IMR-90 (cell line): ENCODE results near the gene BCAS3. TPM values are rescaled to one million over a fixed set of nuclear protein-coding genes. Genes with fewer than 3 reads are reported as not detected.

ENCODE experiments used
- ATAC-seq: fragments of 200-7000 bp; cut with Tn5 transposase; 2 replicates; pipeline ENCODE4 v1.9.1; 2020; ENCODE audit warnings: low read depth, mild to moderate bottlenecking, moderate library complexity
- BruUV-seq: library from RNA; stranded (reverse); fragments of 400-500 nt; replicated peaks from 2 replicates; lab custom pipeline; 2021; lab: Mats Ljungman, UMichigan
- CTCF ChIA-PET: fragments of 300-600 bp; formaldehyde crosslinking; extraction: SDS; loops from one replicate; lab custom pipeline; 2021; ENCODE audit warnings: antibody characterized with exemption; lab: Yijun Ruan, JAX
- POLR2A ChIA-PET: fragments of 300-600 bp; sonication (Branson Sonifier 250); formaldehyde crosslinking; loops from one replicate; lab custom pipeline; 2022; ENCODE audit warnings: antibody characterized with exemption; ENCODE audit not compliant: unreplicated experiment; lab: Charles Lee
- DNase-seq: peaks from one replicate; pipeline ENCODE4 v3.0.0; 2013
- H2AFZ ChIP-seq: replicated peaks from 2 replicates; pipeline ENCODE3; 2013; ENCODE audit warnings: low read length, mild to moderate bottlenecking; ENCODE audit not compliant: poor library complexity
- H2AK5ac ChIP-seq: 2 replicates; pipeline ENCODE4 v1.6.1; 2013; ENCODE audit warnings: low read depth, low read length, inconsistent platforms
- H2AK9ac ChIP-seq: replicated peaks from 2 replicates; pipeline ENCODE3; 2013; ENCODE audit warnings: mild to moderate bottlenecking, low read depth, low read length, moderate library complexity; ENCODE audit not compliant: poor library complexity
- H2BK120ac ChIP-seq: 2 replicates; pipeline ENCODE4 v1.6.1; 2013; ENCODE audit warnings: low read depth, low read length, inconsistent platforms
- H2BK15ac ChIP-seq: 3 replicates; pipeline ENCODE4 v1.6.1; 2013; ENCODE audit warnings: low read depth, low read length, inconsistent platforms
- H2BK20ac ChIP-seq: 2 replicates; pipeline ENCODE4 v1.6.1; 2013; ENCODE audit warnings: low read depth, mild to moderate bottlenecking, inconsistent platforms, low read length, moderate library complexity
- H2BK5ac ChIP-seq: 2 replicates; pipeline ENCODE4 v1.6.1; 2013; ENCODE audit warnings: mild to moderate bottlenecking, low read depth, low read length, inconsistent platforms; ENCODE audit not compliant: poor library complexity, severe bottlenecking
- H3K14ac ChIP-seq: replicated peaks from 2 replicates; pipeline ENCODE4 v1.6.1; 2013; ENCODE audit warnings: low read depth, low read length, inconsistent platforms
- H3K18ac ChIP-seq: 2 replicates; pipeline ENCODE4 v1.6.1; 2013; ENCODE audit warnings: low read depth, low read length, control low read depth
- H3K23ac ChIP-seq: 2 replicates; pipeline ENCODE4 v1.6.1; 2013; ENCODE audit warnings: low read depth, low read length, inconsistent platforms
- H3K27ac ChIP-seq: 2 replicates; pipeline ENCODE4 v1.5.1; 2013; ENCODE audit warnings: mild to moderate bottlenecking, control low read depth, low read length; ENCODE audit not compliant: insufficient read depth
- H3K27me3 ChIP-seq: 2 replicates; pipeline ENCODE4 v1.6.1; 2013; ENCODE audit warnings: low read length; ENCODE audit not compliant: control insufficient read depth, insufficient read depth
- H3K36me3 ChIP-seq: 2 replicates; pipeline ENCODE4 v1.6.1; 2013; ENCODE audit warnings: low read length, mixed read lengths; ENCODE audit not compliant: control insufficient read depth, insufficient read depth
- H3K4ac ChIP-seq: 2 replicates; pipeline ENCODE4 v1.6.1; 2013; ENCODE audit warnings: low read depth, low read length, inconsistent platforms
- H3K4me1 ChIP-seq: 2 replicates; pipeline ENCODE4 v1.6.1; 2013; ENCODE audit warnings: low read length, mixed read lengths; ENCODE audit not compliant: control insufficient read depth, insufficient read depth
- H3K4me2 ChIP-seq: 2 replicates; pipeline ENCODE4 v1.6.1; 2013; ENCODE audit warnings: low read depth, mild to moderate bottlenecking, control low read depth, low read length, moderate library complexity
- H3K4me3 ChIP-seq: 2 replicates; pipeline ENCODE4 v1.5.1; 2013; ENCODE audit warnings: low read depth, mild to moderate bottlenecking, control low read depth, low read length, moderate library complexity; ENCODE audit not compliant: insufficient read depth
- H3K56ac ChIP-seq: 2 replicates; pipeline ENCODE4 v1.6.1; 2013; ENCODE audit warnings: low read length, inconsistent platforms; ENCODE audit not compliant: insufficient read depth; ENCODE audit errors: extremely low read depth
- H3K79me1 ChIP-seq, 2 experiments: 2 replicates each; pipeline ENCODE4 v1.6.1; 2013; ENCODE audit warnings: low read length in 2 of 2, inconsistent platforms in 1 of 2, low read depth in 1 of 2
- H3K9ac ChIP-seq: 2 replicates; pipeline ENCODE4 v1.6.1; 2013; ENCODE audit warnings: low read depth, low read length, control low read depth
- H3K9me1 ChIP-seq: 2 replicates; pipeline ENCODE4 v1.6.1; 2013; ENCODE audit warnings: low read length, inconsistent platforms; ENCODE audit not compliant: insufficient read depth
- H3K9me3 ChIP-seq: 2 replicates; pipeline ENCODE4 v1.6.1; 2013; ENCODE audit warnings: low read length; ENCODE audit not compliant: control insufficient read depth, insufficient read depth
- H4K20me1 ChIP-seq: 2 replicates; pipeline ENCODE4 v1.6.1; 2013; ENCODE audit warnings: low read length, inconsistent platforms; ENCODE audit not compliant: insufficient read depth
- H4K5ac ChIP-seq: 2 replicates; pipeline ENCODE4 v1.6.1; 2013; ENCODE audit warnings: mild to moderate bottlenecking, low read depth, low read length, control low read depth
- H4K8ac ChIP-seq, 2 experiments: 2 replicates each; pipeline ENCODE4 v1.6.1; 2013; ENCODE audit warnings: low read depth in 2 of 2, low read length in 2 of 2, control low read depth in 1 of 2, inconsistent platforms in 1 of 2
- H4K91ac ChIP-seq: 2 replicates; pipeline ENCODE4 v1.6.1; 2013; ENCODE audit warnings: low read depth, low read length, inconsistent platforms; ENCODE audit not compliant: insufficient read depth
- BHLHE40 ChIP-seq: fragments of 150-350 bp; IDR thresholded peaks from 2 replicates; pipeline ENCODE4 v1.6.1; 2016; ENCODE audit warnings: mild to moderate bottlenecking, low read depth, low read length
- CEBPB ChIP-seq: IDR thresholded peaks from 2 replicates; pipeline ENCODE4 v1.6.1; 2012; ENCODE audit warnings: low read depth, low read length, improper control_type of control experiment
- CHD1 ChIP-seq: IDR thresholded peaks from 2 replicates; pipeline ENCODE4 v1.6.1; 2012; ENCODE audit warnings: low read depth, low read length, improper control_type of control experiment
- CTCF ChIP-seq: conservative IDR thresholded peaks from 2 replicates; pipeline ENCODE4 v1.5.1; 2012; ENCODE audit warnings: mild to moderate bottlenecking, low read depth, low read length, improper control_type of control experiment
- ELK1 ChIP-seq: fragments of 150-350 bp; IDR thresholded peaks from 2 replicates; pipeline ENCODE4 v1.6.1; 2016; ENCODE audit warnings: low read depth, mild to moderate bottlenecking, low read length, moderate library complexity, borderline replicate concordance
- FOS ChIP-seq: fragments of 150-350 bp; IDR thresholded peaks from 2 replicates; pipeline ENCODE4 v1.6.1; 2016; ENCODE audit warnings: low read depth, low read length
- MAFK ChIP-seq: IDR thresholded peaks from 2 replicates; pipeline ENCODE4 v1.6.1; 2012; ENCODE audit warnings: low read depth, low read length, improper control_type of control experiment
- MAZ ChIP-seq: IDR thresholded peaks from 2 replicates; pipeline ENCODE4 v1.6.1; 2012; ENCODE audit warnings: low read depth, mild to moderate bottlenecking, low read length, improper control_type of control experiment, moderate library complexity, borderline replicate concordance
- MXI1 ChIP-seq: IDR thresholded peaks from 2 replicates; pipeline ENCODE4 v1.6.1; 2012; ENCODE audit warnings: low read depth, mild to moderate bottlenecking, low read length, moderate library complexity, borderline replicate concordance
- NFE2L2 ChIP-seq: fragments of 150-350 bp; IDR thresholded peaks from 2 replicates; pipeline ENCODE4 v1.6.1; 2016; ENCODE audit warnings: low read depth, mild to moderate bottlenecking, low read length
- POLR2A ChIP-seq: IDR thresholded peaks from 2 replicates; pipeline ENCODE4 v1.6.1; 2012; ENCODE audit warnings: mild to moderate bottlenecking, low read depth, low read length
- RCOR1 ChIP-seq: IDR thresholded peaks from 2 replicates; pipeline ENCODE4 v1.6.1; 2012; ENCODE audit warnings: mild to moderate bottlenecking, low read length, improper control_type of control experiment; ENCODE audit not compliant: insufficient replicate concordance
- RFX5 ChIP-seq: IDR thresholded peaks from 2 replicates; pipeline ENCODE4 v1.8.0; 2012; ENCODE audit warnings: low read depth, mild to moderate bottlenecking, low read length, moderate library complexity
- SMC3 ChIP-seq: fragments of 150-350 bp; IDR thresholded peaks from 2 replicates; pipeline ENCODE4 v1.6.1; 2016; ENCODE audit warnings: low read depth, mild to moderate bottlenecking, antibody characterized with exemption, low read length, moderate library complexity
- USF2 ChIP-seq: fragments of 150-350 bp; IDR thresholded peaks from 2 replicates; pipeline ENCODE4 v1.6.1; 2017; ENCODE audit warnings: mild to moderate bottlenecking, antibody characterized with exemption, low read length, low read depth
- WGBS, 2 experiments: methylation state at CpG; one replicate each; pipeline versions ENCODE4 v1.1.5 to v1.1.7; 2013; ENCODE audit warnings: missing lambda C conversion rate in 2 of 2; ENCODE audit not compliant: insufficient read length in 1 of 2; ENCODE audit errors: extremely low coverage in 2 of 2; 5-methylcytosine and 5-hydroxymethylcytosine counted together
- dilution Hi-C: fragments of 300-500 bp; cut with HindIII; formaldehyde crosslinking; loops from one replicate; pipeline ENCODE4 v1.14.3; 2018; ENCODE audit warnings: low sequenced_read_pairs; ENCODE audit not compliant: unreplicated experiment
- in situ Hi-C: fragments of 300-500 bp; cut with MboI; formaldehyde crosslinking; loops from 3 replicates; pipeline ENCODE4 v1.14.3; 2019; ENCODE audit warnings: low sequenced_read_pairs, inconsistent platforms, mixed read lengths
- intact Hi-C: fragments of 100-400 bp; cut with micrococcal nuclease; formaldehyde crosslinking; loops from 2 replicates; pipeline ENCODE4 v1.10.0; 2022
- polyA plus RNA-seq, 3 experiments: library from polyadenylated mRNA; depleted of rRNA; stranded (reverse); fragments of >200 nt; gene quantifications; 2 replicates each; pipeline ENCODE4 v1.2.3, GENCODE V29; 2012; ENCODE audit warnings: low replicate concordance in 1 of 3
- total RNA-seq: library from RNA; depleted of rRNA; stranded (reverse); fragments of >200 nt; gene quantifications from 2 replicates; pipeline ENCODE4 v1.2.3, GENCODE V29; 2012

Gene BCAS3
- total and polyA plus RNA-seq, 2 of the 4 experiments (the other 2 are of a cell fraction), result 6.3 to 27.1 TPM

GRCh38 chr17:61177351-61177750 lies 499.7 kb downstream of the BCAS3 start:
- Histone ChIP-seq H4K5ac (no peak overlapping the region), H3K4me3 (no peak overlapping the region), H2BK15ac (no peak overlapping the region), H2AFZ (no peak overlapping the region), H3K23ac (no peak overlapping the region), H3K9ac (no peak overlapping the region), H4K20me1 (no peaks in the 10 kb centered on the region), H3K9me1 (no peaks in the 10 kb centered on the region), H3K36me3 (no peaks in the 10 kb centered on the region), H2AK9ac (no peak overlapping the region), H4K8ac (no peak overlapping the region), H3K79me1 (no peaks in the 10 kb centered on the region), H2AK5ac (no peak overlapping the region), H3K9me3 (no peaks in the 10 kb centered on the region), H3K4me2 (no peak overlapping the region), H4K91ac (no peak overlapping the region), H3K56ac (no peak overlapping the region), H2BK20ac (no peak overlapping the region), H3K27me3 (no peaks in the 10 kb centered on the region), H3K4me1 (no peaks in the 10 kb centered on the region), H3K14ac (no peak overlapping the region), H2BK5ac (no peak overlapping the region), H2BK120ac (no peak overlapping the region), H3K27ac (no peak overlapping the region), H3K4ac (no peak overlapping the region), H3K18ac (no peak overlapping the region)
- no TSS peak for BruUV-seq
- no peak for TF ChIP-seq MAFK
- TF ChIP-seq ELK1, result no peak
- TF ChIP-seq MXI1, result no peak
- TF ChIP-seq RFX5, result no peak
- TF ChIP-seq MAZ, result no peak
- TF ChIP-seq CHD1, result no peak
- TF ChIP-seq SMC3, result no peak
- TF ChIP-seq CEBPB, result no peak
- TF ChIP-seq POLR2A, result no peak
- TF ChIP-seq FOS, result no peak
- no peak for TF ChIP-seq BHLHE40
- no peak for TF ChIP-seq RCOR1
- TF ChIP-seq CTCF, result no peak
- no peak for TF ChIP-seq NFE2L2
- no peak for TF ChIP-seq USF2
- intact Hi-C loops, result no loop called here
- DNase-seq (no peak), ATAC-seq (no peak)
- no CpG with 5 or more reads among the region's 2 CpGs for WGBS, 2 experiments
- dilution Hi-C loops, result no loop called here
- in situ Hi-C loops, result no loop called here
- ChIA-PET POLR2A (no interaction called here), CTCF (no interaction called here)
